MM.1S (cell line): ENCODE measurements around the gene BPIFA1.
A peak's percentile ranks its signal among the peaks of the same experiment; 100 is the strongest.

Source experiments
- CTCF ChIP-seq: fragments of 300-600 bp; sonication (generic); IDR thresholded peaks from 2 replicates; pipeline ENCODE4 v1.5.1; 2016; ENCODE audit warnings: antibody characterized with exemption, low read length, mixed read lengths
- EZH2 ChIP-seq: fragments of 300-600 bp; sonication (generic); optimal IDR thresholded peaks from 2 replicates; pipeline ENCODE3; 2017; ENCODE audit warnings: low read depth, mild to moderate bottlenecking, antibody characterized with exemption, low read length, mixed read lengths

GRCh38 chr20:33291830-33292355, 56.1 kb downstream of the BPIFA1 start:
- TF ChIP-seq EZH2, result no peak
- TF ChIP-seq CTCF, result peak; percentile 98
